ENCODE results near the gene SHB. TPM values are rescaled to one million over a fixed set of nuclear protein-coding genes. Genes with fewer than 3 reads are reported as not detected.
A peak's percentile ranks its signal among the peaks of the same experiment; 100 is the strongest.

SHB gene
- total and polyA plus RNA-seq, 2 experiments from 2014 or later = 28.2 to 46.9 TPM

DNA sequence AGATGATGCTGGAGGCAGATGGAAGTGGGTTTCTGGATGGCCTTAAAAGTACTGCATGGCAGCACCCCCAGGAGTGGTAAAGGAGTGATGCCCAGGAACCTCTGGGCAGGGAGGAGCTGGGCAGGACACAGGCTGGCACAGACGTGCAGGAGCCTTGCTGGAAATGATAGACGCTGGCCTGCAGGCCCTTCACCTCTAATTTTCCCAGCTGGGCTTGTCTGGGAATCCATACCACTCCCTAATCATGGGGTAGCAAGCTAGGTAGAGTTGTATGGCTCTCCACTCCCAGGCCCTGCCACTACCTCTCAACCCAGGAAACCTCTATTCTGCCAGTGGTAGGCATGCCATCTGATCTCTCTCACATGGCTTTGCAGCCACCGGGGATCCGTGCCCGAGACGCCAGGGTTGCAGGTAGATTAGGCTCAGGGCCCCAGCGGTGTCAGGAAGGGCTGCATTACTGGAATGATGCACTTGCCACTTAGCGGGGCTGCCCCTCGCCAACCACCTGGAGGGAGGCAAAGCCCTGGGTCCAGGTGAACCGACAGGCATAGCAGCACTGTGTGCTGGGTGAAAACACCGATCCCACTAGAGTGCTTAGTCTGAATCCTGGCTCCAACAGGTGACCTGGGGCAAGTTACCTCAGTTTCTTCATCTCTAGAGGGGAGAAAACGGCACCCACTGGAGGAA lies 85.5 kb downstream of the SHB start:
- TF ChIP-seq, protein P1, sequence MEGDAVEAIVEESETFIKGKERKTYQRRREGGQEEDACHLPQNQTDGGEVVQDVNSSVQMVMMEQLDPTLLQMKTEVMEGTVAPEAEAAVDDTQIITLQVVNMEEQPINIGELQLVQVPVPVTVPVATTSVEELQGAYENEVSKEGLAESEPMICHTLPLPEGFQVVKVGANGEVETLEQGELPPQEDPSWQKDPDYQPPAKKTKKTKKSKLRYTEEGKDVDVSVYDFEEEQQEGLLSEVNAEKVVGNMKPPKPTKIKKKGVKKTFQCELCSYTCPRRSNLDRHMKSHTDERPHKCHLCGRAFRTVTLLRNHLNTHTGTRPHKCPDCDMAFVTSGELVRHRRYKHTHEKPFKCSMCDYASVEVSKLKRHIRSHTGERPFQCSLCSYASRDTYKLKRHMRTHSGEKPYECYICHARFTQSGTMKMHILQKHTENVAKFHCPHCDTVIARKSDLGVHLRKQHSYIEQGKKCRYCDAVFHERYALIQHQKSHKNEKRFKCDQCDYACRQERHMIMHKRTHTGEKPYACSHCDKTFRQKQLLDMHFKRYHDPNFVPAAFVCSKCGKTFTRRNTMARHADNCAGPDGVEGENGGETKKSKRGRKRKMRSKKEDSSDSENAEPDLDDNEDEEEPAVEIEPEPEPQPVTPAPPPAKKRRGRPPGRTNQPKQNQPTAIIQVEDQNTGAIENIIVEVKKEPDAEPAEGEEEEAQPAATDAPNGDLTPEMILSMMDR (IDR thresholded peaks at IDR 0.05; ENCODE audit: low read depth, low read length) = no peak
- no peak overlapping the region for H3K27ac ChIP-seq
- no peak for DNase-seq (ENCODE audit: low read depth in 1 of 2, low spot score in 1 of 2)

DNA sequence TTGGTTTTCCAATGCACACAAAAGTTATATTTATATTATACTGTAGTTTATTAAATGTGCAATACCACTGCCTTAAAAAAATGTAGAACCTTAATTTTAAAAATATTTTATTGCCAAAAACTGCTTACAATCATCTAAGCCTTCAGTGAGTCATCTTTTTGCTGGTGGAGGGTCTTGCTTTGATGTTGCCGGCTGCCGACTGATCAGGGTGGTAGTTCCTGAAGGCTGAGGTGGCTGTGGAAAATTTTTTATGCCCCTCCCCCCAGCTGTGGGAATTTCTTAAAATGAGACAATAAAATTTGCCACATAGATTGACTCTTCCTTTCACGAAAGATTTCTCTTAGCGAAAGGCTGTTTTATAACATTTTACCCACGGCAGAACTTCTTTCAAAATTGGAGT lies 89.2 kb downstream of the SHB start:
- Histone ChIP-seq H3K27ac (no peak overlapping the region), H3K27me3 (no peaks in the 10 kb centered on the region), H3K36me3 (no peaks in the 10 kb centered on the region), H3K9me3 (ENCODE audit: low read depth) (no peaks in the 10 kb centered on the region), H3K4me3 (no peak overlapping the region), H3K4me1 (ENCODE audit: low read depth) (peaks cover 2% of the 10 kb centered on the region)
- TF ChIP-seq, protein P1 (IDR thresholded peaks at IDR 0.05; ENCODE audit: low read depth, low read length) = no peak
- DNase-seq (ENCODE audit: low read depth in 1 of 2, low spot score in 1 of 2) = no peak

More for the DNA sequence above, 85.5 kb downstream of the SHB start:
- H3K36me3 ChIP-seq = no peaks in the 10 kb centered on the region
- H3K4me3 ChIP-seq = no peak overlapping the region
- no peaks in the 10 kb centered on the region for H3K9me3 ChIP-seq (ENCODE audit: low read depth)
- H3K4me1 ChIP-seq (ENCODE audit: low read depth) = peaks cover 12% of the 10 kb centered on the region
- no peaks in the 10 kb centered on the region for H3K27me3 ChIP-seq

DNA sequence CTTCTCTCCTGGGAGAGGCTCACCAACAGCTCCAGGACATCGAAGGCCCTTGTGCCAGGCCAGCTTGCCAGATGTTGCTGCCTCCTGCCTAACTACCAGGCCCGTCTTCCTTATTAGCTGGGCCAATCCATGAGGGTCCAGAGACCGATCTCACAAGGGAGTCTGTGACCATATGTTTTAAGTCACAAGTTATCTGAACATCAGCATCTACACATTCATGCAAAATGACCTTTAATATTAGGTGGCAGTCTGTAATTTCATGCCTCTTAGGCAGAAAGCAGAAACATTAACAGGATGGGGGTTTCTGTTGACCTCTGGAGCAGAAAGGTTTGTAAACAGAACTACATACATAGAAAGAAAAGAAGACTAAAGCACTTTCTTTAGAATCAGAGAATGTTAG lies 90.0 kb downstream of the SHB start:
- TF ChIP-seq, protein P1 (IDR thresholded peaks at IDR 0.05; ENCODE audit: low read depth, low read length) = no peak
- Histone ChIP-seq H3K4me1 (ENCODE audit: low read depth) (no peaks in the 10 kb centered on the region), H3K27ac (no peak overlapping the region), H3K9me3 (ENCODE audit: low read depth) (no peaks in the 10 kb centered on the region), H3K4me3 (no peak overlapping the region), H3K27me3 (no peaks in the 10 kb centered on the region), H3K36me3 (no peaks in the 10 kb centered on the region)
- no peak for DNase-seq (ENCODE audit: low read depth in 1 of 2, low spot score in 1 of 2)

DNA sequence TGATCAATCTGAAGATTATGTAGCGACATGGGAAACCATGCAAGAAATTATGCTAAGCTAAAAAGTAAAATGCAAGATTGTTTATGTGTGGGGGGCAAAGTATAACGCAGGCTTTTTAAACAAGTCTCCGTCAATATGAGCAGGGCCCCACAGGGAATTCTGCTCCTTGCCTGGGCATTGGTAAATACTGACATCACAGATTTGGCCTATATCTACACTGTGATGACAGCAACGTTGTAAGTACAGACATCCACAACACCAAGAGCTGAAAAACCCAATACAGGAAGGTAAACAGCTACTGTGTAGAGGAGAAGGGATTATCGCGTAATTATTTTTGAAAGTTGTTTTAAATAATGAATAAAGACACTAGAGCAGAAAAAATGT lies 90.6 kb downstream of the SHB start:
- Histone ChIP-seq H3K4me1 (ENCODE audit: low read depth) (no peaks in the 10 kb centered on the region), H3K9me3 (ENCODE audit: low read depth) (no peaks in the 10 kb centered on the region), H3K4me3 (no peak overlapping the region), H3K36me3 (peaks cover 4% of the 10 kb centered on the region), H3K27ac (no peak overlapping the region), H3K27me3 (no peaks in the 10 kb centered on the region)
- no peak for DNase-seq (ENCODE audit: low read depth in 1 of 2, low spot score in 1 of 2)
- TF ChIP-seq, protein P1 (IDR thresholded peaks at IDR 0.05; ENCODE audit: low read depth, low read length) = no peak

DNA sequence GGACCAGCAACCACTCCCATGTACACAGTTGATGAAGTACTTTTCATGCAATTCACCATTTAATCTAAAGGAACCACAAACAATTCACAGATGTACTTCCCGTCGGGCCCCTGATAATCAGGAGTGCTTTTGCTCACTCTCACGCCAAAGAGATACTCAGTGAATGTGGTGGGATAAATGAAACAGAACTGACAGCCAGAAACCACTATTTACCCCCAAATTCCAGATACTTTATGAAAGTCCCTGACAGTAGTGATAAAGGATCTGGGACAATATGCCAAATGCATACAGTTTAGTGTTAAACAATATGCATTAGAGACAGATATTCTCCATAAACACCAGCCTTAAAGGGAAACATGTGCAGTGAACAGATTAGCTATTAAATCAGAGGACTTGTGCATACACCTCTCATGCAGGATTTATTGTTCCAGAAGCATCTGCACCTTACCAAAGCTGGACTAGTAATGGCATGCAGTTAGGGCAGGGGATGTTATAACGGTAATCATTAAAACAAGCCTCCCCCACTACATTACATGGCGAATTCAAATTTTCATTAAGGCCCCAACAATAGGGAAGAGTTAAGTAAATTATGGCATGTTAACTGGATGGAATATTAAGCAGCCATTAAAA lies 91.1 kb downstream of the SHB start:
- TF ChIP-seq, protein P1 (IDR thresholded peaks at IDR 0.05; ENCODE audit: low read depth, low read length) = no peak
- H3K4me3 ChIP-seq = no peak overlapping the region
- no peaks in the 10 kb centered on the region for H3K27me3 ChIP-seq
- H3K27ac ChIP-seq = no peak overlapping the region
- DNase-seq (ENCODE audit: low read depth in 1 of 2, low spot score in 1 of 2) = peak in 1 of 2 donors; percentile 43
- no peaks in the 10 kb centered on the region for H3K4me1 ChIP-seq (ENCODE audit: low read depth)
- H3K36me3 ChIP-seq = peaks cover 4% of the 10 kb centered on the region
- no peaks in the 10 kb centered on the region for H3K9me3 ChIP-seq (ENCODE audit: low read depth)

All from cardiac muscle cell (in vitro differentiated cells and primary cell).